GM21717 (cell line): ENCODE results near the gene CAMSAP3.
A peak's percentile ranks its signal among the peaks of the same experiment; 100 is the strongest.
"Not testable (repeated sequence)": the region's sequence is repeated elsewhere in the genome, so short reads cannot be mapped to it uniquely, and the experiment has no call there.

Experiments
- ATAC-seq: cut with Tn5 transposase; IDR thresholded peaks from one replicate; pipeline ENCODE4 v1.9.1; 2021; ENCODE audit warnings: mild to moderate bottlenecking, moderate library complexity; ENCODE audit not compliant: unreplicated experiment

Gene CAMSAP3

GRCh38 chr19:7628589-7629311, 33.1 kb downstream of the CAMSAP3 start:
- ATAC-seq = no peak

- peak; percentile 70 for ATAC-seq
These were observed 33.8 kb downstream of the CAMSAP3 start, which contains the start of the genes PET100 and XAB2 for GRCh38 chr19:7629347-7630054. Gene PET100 (plus strand): TSS chr19:7629793. CDS start chr19:7629834, 41 bp downstream. Gene XAB2 (minus strand): TSS chr19:7629545. CDS start chr19:7629527, 18 bp downstream.

DNA sequence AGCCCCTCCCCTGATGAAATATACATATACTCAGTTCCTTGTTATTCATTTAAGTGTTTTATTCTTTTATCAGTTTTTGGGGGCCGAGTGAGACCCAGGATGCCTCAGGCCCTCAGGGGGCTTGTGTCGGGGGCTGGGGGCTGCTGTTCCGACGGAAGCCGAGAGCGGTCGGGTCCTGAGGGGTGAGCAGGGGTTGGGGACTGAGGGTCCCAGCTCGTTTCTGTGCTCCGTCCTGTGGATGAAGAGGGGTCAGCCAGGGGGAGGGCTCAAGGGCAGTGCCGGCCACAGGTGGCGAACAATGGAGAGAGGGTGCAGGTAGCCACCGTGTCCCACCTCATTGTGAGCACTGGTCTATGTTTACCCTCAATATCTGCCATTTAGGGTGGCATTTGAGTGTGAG, 35.9 kb downstream of the CAMSAP3 start:
- no peak for ATAC-seq

DNA sequence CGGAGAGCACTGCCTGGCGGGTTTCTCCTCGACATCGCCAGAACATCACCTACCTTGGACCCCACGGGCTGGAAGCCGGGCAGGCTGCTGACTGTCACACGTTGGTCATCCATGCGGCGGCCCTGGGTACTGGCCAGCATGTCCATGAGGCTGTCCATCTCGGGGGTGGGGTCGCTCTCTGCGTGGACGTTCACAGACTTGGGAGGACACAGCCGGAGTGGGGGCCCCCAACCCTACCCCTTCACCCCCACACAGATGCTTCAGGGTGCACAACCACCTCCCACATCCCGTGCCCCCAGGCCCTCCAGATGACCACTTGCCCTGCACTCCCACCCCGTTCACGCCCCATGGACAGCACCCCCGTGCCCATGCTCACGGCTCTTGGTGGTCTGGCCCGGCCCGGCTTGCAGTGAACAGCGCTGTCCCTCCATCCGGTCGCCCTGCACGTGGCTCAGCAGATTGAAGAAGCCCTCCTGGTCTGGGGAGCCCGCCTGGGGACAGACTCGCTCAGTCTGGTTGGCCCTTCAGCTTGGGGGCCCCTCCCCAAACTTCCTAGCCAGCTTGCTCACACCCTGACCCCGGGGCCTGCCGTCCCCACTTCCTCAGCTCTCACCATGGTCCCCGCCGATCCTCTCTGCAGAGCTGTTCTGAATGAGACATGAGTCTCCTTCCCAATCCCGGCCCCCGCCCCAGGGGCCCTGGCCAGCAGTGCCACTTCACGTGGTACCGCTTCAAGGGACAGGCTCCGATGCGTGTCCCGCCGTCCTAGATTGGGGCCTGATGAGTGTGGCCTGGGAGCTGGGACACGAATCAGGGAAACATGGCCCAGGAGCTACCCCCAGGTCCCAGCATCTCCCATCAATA, 36.9 kb downstream of the CAMSAP3 start:
- no peak for ATAC-seq

DNA sequence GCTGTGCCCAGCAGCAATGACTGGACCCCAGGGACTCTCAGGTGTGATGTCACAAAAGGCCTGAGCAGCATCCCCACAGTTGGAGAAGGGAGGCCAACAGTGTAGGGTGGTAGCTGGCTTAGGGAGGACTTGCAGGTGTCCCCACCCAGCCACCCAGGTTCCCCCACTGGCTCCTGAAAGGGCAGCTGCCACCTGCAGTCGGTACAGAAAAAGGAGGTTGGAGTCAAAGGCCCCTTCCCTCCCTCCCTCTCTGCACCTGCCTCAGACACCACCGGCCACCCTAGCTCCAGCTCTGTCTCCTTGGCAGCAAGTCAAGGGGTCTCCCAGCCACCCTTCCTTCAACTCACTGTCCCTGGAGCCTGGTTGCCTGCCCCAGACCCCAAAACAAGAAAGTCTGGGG, 38.0 kb downstream of the CAMSAP3 start, which contains the start of gene PCP2:
PCP2 (minus strand) TSS at position 22 of the 400 bp plus-strand sequence. CDS start 262 bp downstream, outside the sequence.
- no peak for ATAC-seq

- ATAC-seq = no peak
These were observed 40.0 kb downstream of the CAMSAP3 start for GRCh38 chr19:7635670-7636069.

DNA sequence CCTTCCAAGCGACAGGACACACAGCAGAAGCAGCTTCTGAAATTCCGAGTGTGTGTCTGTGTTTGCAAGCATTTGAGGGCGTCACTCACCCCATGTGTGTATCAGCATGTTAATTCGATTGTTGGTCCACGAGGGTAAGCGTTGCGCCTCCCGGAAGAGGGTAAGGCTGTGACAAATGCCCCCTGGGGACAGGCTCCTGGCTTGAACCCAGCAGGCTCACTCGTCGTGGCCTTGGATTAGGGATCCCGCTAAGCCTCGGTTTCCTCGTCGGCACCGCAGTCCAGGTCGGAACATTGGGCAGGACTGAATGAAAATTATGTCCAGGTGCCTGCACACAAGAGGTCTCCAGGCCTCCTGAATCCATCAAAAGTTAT, 40.6 kb downstream of the CAMSAP3 start:
- no peak for ATAC-seq

GRCh38 chr19:7636691-7637373, 41.2 kb downstream of the CAMSAP3 start, which contains the start of gene STXBP2:
Gene STXBP2 (plus strand): TSS chr19:7637110. CDS start chr19:7637150, 40 bp downstream.
- no peak for ATAC-seq

- no peak for ATAC-seq
These were observed 42.0 kb downstream of the CAMSAP3 start for GRCh38 chr19:7637374-7638256.

GRCh38 chr19:7638802-7639465, 43.3 kb downstream of the CAMSAP3 start:
- ATAC-seq = no peak

DNA sequence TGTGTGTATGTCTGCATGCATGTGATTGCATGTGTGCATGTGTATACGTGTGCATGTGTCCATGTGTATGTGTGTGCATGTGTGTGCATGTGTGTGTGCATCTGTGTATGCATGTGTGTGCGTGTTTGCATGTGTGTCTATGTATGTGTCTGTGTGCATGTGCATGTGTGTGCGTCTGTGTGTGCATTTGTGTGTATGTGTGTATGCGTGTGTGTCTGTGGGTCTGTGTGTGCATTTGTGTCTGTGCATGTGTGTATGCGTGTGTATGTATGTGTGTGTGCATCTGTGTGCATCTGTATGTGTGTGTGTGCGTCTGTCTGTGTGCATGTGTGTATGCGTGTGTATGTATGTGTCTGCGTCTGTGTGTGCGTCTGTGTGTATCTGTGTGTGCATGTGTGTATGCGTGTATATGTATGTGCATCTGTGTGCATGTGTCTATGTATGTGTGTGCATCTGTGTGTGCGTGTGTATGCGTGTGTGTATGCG, 44.2 kb downstream of the CAMSAP3 start:
- ATAC-seq = no peak

DNA sequence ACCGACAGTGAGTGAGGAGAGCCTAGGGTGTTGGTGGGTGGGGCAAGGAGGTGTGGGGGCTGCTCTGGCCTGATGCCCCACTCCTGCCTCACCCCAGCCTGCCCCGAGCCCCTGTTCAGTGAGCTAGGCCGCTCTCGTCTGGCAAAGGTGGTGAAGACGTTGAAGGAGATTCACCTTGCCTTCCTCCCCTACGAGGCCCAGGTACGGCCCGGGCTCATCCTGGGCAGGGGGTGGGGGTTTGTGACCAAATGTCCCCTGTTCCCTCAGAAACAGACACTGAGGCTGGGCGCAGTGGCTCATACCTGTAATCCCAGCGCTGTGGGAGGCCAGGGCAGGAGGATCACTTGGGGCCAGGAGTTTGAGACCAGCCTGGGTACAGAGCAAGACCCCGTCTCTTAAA, 45.1 kb downstream of the CAMSAP3 start:
- no peak for ATAC-seq

DNA sequence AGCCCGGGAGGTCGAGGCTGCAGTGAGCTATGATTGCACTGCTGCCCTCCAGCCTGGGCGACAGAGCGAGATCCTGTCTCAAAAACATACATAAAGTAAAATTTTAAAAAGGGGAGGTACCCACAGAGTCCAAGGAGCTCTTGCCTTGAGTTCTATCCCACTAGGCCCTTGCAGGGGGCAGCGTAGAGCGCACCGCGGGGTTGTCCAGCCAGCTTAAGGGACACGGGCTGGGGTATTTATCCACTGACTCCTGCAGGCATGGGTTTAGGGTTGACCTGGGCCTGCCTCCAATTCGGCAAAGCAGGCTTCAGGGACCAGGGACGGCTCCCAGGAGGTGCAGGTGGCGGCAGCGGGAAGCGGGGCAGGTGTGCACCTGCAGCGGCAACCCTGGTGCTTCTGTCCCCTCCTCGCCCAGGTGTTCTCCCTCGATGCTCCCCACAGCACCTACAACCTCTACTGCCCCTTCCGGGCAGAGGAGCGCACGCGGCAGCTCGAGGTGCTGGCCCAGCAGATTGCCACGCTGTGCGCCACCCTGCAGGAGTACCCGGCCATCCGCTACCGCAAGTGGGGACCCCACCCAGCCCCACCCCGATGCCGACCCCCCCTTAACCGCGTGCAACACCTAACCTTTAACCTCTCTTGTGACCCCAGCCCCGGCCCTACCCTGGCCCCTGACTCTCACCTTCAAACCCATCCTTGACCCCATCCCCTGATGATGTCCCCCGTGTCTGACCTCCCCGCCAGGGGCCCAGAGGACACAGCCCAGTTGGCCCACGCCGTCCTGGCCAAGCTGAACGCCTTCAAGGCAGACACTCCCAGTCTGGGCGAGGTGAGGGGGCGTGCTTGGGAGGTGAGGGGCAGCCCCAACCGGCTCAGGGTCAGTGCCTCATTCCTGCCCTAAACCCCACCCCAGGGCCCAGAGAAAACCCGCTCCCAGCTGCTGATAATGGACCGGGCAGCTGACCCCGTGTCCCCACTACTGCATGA, 45.9 kb downstream of the CAMSAP3 start:
- no peak for ATAC-seq

DNA sequence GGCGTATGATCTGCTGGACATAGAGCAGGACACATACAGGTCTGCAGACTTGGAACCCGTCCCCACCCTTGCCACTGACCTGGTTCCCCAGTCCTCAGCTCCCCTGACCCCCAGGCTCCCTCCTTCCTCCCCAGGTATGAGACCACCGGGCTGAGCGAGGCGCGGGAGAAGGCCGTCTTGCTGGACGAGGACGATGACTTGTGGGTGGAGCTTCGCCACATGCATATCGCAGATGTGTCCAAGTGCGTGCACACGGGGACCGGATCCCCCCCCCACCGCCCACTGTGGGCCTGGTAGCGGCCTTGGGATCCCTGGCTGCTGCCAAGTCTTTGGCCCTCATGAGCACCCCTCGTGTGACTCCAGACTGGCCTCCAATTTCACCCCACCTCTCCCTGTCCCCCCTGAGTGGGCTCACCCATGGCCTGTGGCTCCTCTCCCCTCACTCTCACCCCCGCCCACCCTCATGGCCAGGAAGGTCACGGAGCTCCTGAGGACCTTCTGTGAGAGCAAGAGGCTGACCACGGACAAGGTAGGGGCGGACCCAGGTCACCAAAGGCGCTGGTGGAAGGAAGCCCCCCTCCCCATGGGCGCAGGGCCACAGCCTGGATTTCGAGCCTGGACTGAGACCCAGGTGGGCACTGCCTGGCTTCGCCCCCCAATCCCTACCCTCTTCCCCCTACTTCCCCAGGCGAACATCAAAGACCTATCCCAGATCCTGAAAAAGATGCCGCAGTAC, 46.8 kb downstream of the CAMSAP3 start:
- ATAC-seq = no peak

- no peak for ATAC-seq
These were observed 47.4 kb downstream of the CAMSAP3 start for GRCh38 chr19:7643031-7643415.

GRCh38 chr19:7643629-7644549, 48.2 kb downstream of the CAMSAP3 start:
- ATAC-seq = not testable (repeated sequence)
